HG02981 (cell line): ENCODE measurements around the gene AQP9.

Source experiments
- ATAC-seq: cut with Tn5 transposase; IDR thresholded peaks from one replicate; pipeline ENCODE4 v1.9.1; 2021; ENCODE audit warnings: mild to moderate bottlenecking, moderate library complexity; ENCODE audit not compliant: unreplicated experiment

AQP9 gene

DNA sequence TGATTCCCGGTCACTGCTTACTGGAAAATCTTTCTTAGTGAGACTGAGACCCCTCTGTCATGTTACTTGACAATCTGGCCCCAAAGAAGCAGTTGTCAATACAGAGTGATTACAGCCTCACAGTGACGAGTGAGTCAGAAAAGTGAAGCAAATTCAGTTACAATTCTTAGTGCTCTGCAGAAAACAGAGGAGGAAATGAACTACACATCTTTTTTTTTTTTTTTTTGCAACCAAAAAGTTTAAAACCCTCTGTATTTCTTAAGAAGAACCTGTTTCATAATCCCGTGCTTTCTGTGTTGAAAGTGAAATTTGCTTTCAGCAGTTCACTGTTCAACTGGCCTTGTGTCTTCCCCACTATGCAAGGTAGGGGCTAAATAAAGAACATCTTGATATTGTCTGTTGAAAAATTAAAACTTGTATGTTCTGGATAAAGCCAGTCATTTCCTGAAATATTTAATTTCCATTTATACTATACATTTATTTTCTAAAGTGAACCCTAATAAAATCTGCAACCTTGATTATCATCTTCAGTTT is 1.9 kb downstream of the AQP9 start:
- no peak for ATAC-seq

DNA sequence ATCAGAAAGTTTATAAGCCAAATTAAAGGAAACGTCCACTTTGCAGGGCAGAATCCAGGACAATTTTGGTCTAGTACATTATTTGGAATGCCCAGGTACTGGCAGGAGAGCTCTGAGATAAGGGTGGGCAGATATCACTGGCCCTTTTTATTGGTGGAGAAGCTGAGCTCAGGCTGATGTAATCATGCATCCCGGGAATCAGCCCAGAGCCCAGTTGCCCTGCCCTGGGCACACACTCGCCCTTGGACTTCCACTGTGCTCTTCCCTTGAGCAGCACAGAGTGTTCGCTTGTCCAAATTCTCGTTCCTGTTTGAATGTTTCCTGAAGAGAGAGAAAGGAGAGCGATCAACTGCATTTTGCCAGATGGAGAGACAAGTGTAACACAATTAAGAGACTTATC is 3.7 kb downstream of the AQP9 start:
- ATAC-seq, result no peak

DNA sequence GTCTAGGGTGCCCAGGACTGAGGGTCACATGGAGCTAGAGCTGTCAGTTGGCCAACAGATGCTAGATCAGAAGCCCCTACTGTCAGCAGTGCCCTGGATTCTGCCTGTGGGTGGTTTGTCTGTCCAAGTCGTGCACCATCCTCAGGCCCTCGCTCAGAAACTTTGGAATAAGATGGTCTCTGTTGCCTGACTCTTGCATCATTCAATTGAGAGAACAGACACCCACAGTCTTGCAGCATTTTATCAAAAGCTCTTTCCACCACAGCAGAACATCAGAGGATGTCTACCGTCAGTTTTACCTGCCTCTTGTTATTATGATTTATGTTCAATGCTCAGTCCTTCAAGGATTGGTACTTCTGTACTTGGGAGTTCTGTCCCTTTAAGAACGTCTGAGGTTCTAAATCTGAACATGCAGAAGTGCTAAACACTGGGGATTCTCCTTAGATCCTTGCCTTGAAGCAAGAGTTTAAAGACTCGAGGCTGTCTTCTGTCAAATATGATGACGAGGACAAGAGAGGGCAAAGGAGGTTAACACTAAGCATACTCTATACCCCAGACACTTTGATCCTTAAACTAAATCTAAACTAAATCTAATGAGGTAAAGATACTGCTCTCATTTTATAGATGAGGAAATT is 4.8 kb downstream of the AQP9 start:
- no peak for ATAC-seq

DNA sequence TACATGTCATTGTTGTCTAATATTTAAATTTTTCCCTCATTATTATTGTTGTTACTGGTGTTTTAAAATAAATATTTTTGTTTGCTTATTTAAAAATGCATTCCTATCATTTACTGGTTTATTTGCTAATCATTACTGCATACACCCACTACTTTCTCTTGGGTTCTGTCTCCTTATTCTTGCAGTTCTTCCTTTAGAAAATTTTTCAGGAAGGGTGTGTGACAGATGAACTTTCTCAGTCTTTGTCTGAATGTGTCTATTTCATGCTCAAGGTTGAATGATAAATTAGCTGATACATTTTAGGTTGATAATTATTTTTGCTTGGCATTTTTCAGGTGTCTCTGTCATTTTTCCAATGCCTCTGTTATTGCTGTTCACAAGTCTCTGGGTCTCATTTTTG is 7.4 kb downstream of the AQP9 start:
- no peak for ATAC-seq

DNA sequence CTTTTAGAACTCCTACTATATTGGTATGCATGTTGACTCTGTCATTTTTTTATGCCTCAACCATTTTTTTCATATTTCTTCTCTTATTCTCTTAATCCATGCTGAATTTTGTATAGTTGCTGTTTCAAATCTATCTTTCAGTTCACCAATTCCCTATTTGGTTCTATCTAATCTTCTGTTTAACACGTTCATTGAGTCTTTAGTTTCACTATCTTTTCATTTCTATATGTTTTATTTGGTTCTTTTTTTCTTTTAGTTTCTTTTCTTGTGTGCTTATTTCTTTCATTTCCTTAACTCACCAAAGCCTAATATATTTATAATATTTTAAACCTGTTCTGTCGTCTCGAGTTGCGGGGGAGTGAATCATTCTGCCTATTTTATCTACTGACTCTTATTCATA is 8.0 kb downstream of the AQP9 start:
- no peak for ATAC-seq

DNA sequence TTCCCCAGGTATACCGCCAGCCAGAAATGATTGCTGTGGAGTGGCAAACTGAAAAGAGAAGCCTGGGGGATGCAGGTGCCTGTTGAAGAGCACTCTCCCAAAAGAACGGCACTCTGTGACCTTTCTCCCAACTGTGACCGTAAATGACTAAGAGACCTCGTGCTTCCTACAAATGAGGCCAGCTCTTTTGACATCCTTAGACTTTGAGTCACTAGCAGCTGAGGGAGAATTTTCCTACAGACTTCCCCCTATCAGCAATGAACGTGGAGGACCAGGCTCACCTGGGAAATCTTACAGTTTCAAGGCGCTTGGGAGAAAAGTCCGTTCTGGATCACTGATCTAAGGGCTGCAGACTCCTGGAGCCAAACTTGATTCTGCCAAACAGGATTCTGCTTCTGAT is 8.6 kb downstream of the AQP9 start:
- no peak for ATAC-seq

DNA sequence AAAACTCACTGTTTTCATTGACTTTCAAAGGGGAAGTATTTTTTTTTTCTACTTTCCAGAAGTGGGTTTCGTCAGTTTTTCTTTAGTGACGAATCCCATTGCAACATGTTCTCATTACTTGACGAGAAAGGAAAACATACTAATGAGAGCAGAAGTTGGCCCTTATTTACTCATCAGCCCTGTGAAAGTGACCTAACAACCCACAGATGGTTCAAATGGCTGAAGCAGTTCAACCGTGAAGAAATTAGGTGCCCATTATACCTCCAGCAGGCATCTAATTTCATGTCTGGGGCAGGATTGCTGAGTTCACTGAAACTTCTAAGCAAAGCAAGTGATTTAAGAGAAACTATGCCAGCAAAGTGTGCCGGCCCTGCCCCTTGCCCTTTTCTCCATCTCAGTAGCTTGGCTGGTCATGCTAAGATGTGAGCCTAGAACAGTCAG is 9.0 kb downstream of the AQP9 start:
- ATAC-seq, result no peak

DNA sequence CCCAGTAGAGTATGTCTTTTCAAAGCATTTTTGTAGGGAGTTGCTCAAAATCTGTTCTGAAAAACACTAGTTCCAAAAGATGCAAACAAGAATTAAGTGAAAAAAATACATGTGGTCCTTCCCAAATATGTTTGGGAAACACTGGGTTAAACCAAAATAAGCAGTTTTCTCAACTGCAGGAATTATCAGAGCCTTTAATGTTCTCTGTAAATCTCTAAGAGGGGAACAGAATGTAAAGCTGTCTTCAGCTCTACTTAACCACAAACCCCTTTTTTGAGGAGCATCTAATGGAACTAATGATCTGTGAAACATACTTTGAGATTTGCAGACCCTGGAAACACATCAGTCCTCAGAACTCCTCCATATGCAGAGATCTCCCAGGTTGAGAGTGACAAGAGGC is 9.9 kb downstream of the AQP9 start:
- no peak for ATAC-seq

DNA sequence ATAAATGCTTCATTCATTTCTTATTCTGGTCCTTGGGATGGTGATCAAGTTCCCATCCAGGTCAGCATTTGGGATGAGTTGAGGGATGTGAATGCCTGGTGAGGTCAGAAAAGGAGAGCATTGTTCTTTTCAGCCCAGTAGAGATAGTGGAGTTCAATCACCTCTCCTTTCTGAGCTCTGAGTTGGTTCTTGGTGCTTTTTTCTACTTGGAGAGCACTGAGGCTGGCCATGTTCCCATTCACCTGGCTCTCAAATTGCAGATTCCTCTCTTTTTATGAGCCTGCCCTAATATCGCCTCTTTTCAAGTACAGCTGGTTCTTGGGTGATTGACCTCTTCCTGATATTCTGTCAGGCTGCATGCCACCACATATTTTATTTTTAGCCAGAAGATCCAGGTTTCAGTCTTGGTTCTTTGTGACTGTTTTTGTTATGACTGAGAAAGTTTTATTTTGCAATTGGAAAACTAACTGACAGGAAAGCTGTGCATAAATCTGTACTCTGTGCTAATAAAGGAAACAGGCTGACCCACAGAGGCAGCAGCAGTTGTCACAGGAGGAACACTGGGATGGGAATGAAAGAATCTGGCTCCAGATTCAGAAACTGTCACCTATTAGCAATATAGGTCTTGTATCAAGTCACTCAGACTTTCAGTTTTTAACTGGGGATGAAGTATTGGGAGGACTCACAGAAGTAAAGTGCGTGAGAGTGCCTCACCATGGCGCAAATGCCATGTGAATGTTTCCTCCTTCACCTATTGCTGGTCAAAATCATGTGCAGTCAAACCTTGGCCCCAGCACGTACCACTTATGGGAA is 10.7 kb downstream of the AQP9 start:
- ATAC-seq, result no peak

DNA sequence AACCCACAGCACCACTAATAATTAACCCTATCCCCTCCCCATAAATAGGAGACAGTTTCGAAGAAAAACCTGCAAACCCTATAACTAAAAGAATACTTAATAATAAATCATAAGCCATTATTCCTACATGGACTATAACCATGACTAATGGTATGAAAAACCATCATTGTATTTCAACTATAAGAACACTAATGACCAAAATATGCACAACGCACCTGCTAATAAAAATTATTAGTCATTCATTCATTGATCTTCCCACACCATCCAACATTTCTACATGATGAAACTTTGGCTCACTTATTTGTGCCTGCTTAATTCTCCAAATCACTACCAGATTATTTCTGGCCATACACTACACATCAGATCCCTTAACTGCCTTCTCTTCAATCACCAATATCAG is 16.6 kb downstream of the AQP9 start:
- no peak for ATAC-seq

DNA sequence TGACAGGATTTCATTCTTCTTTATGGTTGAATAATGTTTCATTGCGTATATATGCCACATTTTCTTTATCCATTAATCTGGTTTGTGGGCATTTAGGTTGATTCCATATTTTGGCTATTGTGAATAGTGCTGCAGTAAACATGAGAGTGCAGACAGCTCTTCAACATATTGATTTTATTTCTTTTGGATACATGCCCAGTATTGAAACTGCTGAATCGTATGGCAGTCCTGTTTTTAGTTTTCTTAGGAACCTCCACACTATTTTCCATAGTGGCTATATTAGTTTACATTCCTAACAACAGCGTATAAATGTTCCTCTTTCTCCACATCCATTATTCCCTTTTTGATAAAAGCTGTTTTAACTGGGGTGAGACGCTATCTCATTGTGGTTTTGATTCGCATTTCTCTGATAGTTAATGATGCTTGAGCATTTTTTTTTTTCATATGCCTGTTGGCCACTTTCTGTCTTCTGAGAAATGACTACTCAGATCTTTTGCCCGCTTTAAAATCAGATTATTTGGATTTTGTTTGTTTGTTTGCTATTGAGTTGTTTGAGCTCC is 21.7 kb downstream of the AQP9 start:
- ATAC-seq, result no peak

DNA sequence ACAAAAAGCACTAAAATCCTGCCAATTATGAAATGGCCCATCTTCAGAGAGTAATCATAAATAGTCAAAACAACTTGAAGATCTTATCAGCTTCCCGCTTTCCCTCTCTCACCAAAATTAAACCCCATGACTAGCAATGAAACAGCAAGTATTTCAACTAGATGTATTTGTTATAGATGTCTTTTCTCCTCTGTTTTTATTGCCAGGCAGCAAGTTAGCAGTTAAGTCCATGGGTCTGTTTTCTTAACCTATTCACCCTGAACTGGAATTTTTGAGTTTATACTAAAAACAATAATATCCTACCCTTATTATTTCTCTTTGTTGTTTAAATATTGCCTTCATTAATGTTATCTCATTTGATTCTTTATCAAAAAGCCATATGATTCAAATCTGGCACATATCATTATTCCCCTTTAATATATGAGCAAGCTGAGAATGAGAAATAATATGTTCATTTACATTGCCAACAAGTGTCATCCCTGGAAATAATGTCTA is 23.3 kb downstream of the AQP9 start:
- ATAC-seq, result no peak

DNA sequence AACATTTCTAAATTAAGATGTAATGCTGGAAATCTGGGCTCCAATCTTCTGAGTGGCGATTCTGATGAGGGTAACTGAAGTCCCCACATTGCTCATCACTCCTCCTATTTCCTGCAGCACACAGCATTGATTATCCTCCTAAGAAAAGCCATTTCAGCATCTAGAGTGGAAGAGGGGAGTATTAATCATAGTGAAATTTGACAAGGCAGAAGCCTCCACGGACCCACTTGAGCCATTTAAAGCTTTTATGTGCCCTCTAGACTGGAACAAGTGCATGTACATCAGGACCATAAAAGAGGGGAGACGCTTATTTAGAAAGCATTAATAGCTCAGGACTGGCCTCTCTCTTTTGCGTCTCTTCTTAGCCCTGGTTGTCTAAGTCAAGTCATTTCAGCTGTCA is 25.8 kb downstream of the AQP9 start:
- ATAC-seq, result no peak

DNA sequence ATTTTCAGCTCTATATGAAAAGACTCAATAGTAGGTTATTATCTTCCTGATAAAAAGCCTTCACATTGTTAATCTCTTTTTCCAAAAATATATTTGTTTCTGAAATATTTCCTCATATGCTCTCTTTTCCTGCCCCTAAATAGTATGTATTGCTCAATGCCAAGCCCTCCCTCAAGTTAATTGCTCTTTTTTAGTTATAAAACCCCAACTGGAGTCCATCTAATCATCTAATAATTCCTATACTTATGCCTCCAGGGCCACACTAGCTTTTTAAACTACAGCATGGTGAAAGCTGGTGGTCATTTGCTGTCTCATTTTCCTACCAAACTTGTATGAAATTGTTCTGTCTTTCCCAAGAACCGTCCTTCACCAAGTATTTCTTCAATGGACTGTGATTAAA is 26.7 kb downstream of the AQP9 start:
- no peak for ATAC-seq

DNA sequence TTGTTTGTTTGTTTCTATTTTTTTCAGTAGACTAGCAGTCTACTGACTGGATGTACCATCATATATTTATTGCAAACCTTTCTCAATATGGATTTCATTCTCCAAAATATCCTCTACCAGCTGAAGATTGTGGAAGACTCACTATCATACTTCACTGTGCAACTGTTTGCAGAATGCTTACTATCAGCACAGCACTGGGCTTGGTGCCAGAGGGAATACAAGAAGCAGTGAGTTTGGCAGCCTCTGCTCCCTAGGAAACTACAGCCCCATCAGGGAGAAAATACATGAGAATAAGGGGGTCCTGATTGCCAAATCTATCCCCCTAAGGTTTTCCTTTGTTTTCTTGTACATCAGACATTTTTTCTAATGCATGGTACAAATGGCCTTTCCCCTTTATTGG is 27.5 kb downstream of the AQP9 start:
- ATAC-seq, result no peak

DNA sequence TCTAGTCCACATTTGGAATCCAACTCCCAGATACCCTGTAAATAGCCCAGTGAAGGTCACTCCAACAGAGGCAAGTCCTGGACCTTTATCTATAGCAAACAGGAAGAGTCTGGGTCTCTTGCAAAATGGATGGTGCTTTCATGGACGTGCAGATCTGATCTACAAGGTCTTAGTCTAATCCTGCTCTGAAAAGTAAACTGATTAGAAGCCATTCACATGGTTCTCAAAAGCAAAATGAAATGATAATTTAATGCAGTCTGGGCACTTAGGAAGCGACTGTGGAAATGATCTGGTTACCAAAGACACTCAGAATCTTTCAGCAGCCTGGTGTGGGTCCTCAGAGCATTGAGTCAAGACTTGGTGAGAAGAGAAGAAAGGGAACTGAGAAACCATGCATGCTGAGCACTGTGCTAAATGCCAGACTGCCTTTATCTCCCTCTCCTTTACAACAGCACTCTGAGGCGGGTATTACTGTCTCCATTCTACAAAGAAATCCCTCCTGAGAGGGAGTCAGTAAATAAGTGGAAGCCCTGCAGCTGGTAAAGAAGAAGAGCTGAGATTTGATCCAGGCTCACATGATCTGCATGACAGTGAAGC is 29.0 kb downstream of the AQP9 start:
- ATAC-seq, result no peak

DNA sequence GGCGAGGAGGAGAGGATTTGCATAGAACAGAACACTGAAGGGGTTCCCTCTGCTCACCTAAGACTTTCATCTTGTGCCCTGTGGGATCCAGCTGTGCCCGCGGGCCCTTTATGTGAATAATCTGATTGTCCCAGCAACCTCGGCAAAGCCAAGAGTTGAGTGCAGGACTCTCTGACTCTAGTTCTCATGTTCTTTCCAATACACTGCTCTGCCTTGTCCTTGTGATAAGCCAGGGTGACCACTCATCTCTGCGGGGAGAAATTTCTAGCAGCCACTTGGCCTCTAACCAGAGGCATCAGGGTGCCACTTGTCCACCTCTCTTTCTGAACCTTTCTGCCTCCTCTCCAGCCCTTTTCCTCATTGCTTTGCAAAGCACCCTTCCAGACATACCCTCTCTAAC is 31.8 kb downstream of the AQP9 start:
- no peak for ATAC-seq

DNA sequence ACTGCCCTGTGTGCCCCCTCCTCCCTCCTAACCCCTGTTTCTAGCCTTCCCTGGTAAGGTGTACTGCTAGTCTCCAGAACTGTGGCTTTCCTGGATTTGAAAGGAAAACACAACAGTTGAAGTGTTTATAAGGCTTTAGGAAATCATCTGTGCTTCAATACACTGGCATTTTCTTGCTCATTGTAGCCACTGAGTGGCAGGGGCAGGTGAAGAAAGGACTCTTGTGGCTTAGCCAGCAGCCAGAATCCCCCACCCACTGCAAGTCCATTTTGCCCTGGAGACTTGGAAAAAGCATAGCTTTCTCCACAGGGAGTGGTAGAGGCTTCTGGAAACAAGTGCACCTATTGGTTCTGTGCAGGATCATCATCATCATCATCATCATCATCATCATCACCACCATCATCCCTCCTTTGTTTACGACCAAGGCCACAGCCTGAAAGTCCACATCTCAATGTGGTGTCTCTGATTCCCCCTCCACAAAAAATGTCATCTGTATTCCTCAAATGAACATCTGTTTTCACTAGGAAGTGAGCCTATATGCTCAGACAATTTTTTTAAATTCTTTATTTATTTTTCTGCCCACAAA is 33.4 kb downstream of the AQP9 start:
- no peak for ATAC-seq

DNA sequence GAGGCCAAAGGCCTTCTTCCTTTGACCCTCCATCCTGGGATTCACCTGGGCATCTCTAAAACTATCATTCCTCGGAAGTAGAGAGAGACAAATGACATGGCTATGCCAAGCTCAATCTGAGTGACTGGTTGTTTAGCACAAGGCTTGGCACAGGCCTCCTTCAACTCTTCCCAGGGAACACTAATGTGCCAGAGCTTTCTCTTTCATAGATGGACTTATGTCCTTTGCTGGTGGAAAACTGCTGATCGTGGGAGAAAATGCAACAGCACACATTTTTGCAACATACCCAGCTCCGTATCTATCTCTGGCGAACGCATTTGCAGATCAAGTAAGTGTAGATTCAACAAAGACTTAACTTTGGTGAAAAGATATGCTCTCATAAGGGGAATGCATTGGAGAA is 36.5 kb downstream of the AQP9 start:
- no peak for ATAC-seq

DNA sequence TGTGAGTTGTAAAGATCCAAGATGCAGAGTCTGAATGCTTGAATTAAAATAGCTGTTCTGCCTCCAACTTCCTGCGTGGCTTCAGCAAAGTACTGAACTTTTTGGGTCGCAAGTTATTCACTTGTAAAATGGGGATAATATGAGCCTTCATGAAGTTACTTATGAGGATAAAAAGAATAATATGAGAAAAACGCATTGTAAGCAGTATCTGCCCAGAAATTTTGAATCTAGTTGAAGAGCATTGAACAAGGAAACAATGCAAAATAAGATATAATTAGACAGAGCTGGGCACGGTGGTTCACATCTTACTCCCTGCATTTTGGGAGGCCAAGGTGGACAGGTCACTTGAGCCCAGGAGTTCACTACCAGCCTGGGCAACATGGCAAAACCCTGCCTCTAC is 37.8 kb downstream of the AQP9 start:
- no peak for ATAC-seq

DNA sequence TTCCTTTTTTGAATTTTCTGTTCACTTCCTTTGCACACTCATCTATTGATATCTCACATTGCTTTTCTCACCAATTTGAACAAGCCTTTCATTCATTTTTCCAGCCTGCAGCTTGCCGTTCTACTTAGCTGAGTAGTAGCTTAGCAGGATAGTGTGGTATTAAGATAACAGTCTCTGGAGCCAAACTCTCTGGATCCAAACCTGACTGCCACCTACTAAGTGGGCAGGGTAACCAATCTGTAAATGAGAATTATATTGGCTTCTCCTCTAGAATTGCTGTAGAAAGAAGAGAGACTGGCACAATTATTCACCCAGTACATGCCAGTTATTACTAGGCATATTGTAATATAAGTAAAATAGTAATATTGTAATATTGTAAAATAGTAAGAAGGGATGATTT is 40.5 kb downstream of the AQP9 start:
- ATAC-seq, result no peak
